Measurements from ENCODE around the gene ANKRD35. TPM values are rescaled to one million over a fixed set of nuclear protein-coding genes. Genes with fewer than 3 reads are reported as not detected.

The ANKRD35 gene
- total RNA-seq, 1 experiment from 2014 or later: not detected

- H3K4me1 ChIP-seq (ENCODE audit: control insufficient read depth in 1 of 2, insufficient read depth in 2 of 2, low read length in 2 of 2): peaks cover 4 to 14% of the 10 kb centered on the region in 2 experiments
- TF ChIP-seq RAD21 (IDR thresholded peaks at IDR 0.05; ENCODE audit: low read depth): no peak
- TF ChIP-seq ZFX (IDR thresholded peaks at IDR 0.05): no peak
- no peak for TF ChIP-seq ATF3 (IDR thresholded peaks at IDR 0.05)
- TF ChIP-seq SIN3A (IDR thresholded peaks at IDR 0.05; ENCODE audit: low read depth): no peak
- no peak for TF ChIP-seq ZNF274 (IDR thresholded peaks at IDR 0.05; ENCODE audit: low read depth, low read length)
- no peak for TF ChIP-seq JUND (IDR thresholded peaks at IDR 0.05)
- TF ChIP-seq, protein P1, sequence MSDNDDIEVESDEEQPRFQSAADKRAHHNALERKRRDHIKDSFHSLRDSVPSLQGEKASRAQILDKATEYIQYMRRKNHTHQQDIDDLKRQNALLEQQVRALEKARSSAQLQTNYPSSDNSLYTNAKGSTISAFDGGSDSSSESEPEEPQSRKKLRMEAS (IDR thresholded peaks at IDR 0.05): no peak
- no peak for TF ChIP-seq EZH2 (IDR thresholded peaks at IDR 0.05)
- no peak for TF ChIP-seq ELF1 (IDR thresholded peaks at IDR 0.05; ENCODE audit: borderline replicate concordance, low read depth)
- no peak for TF ChIP-seq YY1 (IDR thresholded peaks at IDR 0.05; ENCODE audit: extremely low read depth, insufficient replicate concordance, low read depth, low read length)
- no peak for TF ChIP-seq EZH2phosphoT487 (IDR thresholded peaks at IDR 0.05; ENCODE audit: borderline replicate concordance)
- TF ChIP-seq, protein P2, sequence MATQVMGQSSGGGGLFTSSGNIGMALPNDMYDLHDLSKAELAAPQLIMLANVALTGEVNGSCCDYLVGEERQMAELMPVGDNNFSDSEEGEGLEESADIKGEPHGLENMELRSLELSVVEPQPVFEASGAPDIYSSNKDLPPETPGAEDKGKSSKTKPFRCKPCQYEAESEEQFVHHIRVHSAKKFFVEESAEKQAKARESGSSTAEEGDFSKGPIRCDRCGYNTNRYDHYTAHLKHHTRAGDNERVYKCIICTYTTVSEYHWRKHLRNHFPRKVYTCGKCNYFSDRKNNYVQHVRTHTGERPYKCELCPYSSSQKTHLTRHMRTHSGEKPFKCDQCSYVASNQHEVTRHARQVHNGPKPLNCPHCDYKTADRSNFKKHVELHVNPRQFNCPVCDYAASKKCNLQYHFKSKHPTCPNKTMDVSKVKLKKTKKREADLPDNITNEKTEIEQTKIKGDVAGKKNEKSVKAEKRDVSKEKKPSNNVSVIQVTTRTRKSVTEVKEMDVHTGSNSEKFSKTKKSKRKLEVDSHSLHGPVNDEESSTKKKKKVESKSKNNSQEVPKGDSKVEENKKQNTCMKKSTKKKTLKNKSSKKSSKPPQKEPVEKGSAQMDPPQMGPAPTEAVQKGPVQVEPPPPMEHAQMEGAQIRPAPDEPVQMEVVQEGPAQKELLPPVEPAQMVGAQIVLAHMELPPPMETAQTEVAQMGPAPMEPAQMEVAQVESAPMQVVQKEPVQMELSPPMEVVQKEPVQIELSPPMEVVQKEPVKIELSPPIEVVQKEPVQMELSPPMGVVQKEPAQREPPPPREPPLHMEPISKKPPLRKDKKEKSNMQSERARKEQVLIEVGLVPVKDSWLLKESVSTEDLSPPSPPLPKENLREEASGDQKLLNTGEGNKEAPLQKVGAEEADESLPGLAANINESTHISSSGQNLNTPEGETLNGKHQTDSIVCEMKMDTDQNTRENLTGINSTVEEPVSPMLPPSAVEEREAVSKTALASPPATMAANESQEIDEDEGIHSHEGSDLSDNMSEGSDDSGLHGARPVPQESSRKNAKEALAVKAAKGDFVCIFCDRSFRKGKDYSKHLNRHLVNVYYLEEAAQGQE (IDR thresholded peaks at IDR 0.05; ENCODE audit: low read depth): no peak
- no peak for TF ChIP-seq POLR2AphosphoS5 (IDR thresholded peaks at IDR 0.05; ENCODE audit: low read depth, low read length)
- TF ChIP-seq CTCF (IDR thresholded peaks at IDR 0.05 in 2 of 3, conservative IDR thresholded peaks at IDR 0.05 in 1 of 3; ENCODE audit: borderline replicate concordance in 1 of 3, insufficient read depth in 1 of 3, low read depth in 2 of 3, low read length in 2 of 3): no peak
- no peak for TF ChIP-seq ZBTB33 (IDR thresholded peaks at IDR 0.05; ENCODE audit: extremely low read depth, insufficient replicate concordance, low read length)
- no peak for TF ChIP-seq POLR2A (IDR thresholded peaks at IDR 0.05; ENCODE audit: borderline replicate concordance, extremely low read depth, insufficient read depth, insufficient read length)
- CTCF ChIA-PET: interaction anchor here (1.1 to 7.6 kb wide), 2 partner anchors 11 to 130 kb away, joined by 3 to 87 read pairs; partner anchors contain the start of gene PIAS3
- H3K9me3 ChIP-seq (ENCODE audit: control insufficient read depth in 1 of 2, insufficient read depth in 1 of 2, low read depth in 1 of 2, low read length in 2 of 2): no peaks in the 10 kb centered on the region
- no peak overlapping the region for H2AFZ ChIP-seq (ENCODE audit: low read depth, low read length, poor library complexity, severe bottlenecking)
- RAD21 ChIA-PET (ENCODE audit: low non-redundant PET in 1 of 2, low total read pairs in 2 of 2, uncharacterized antibody in 2 of 2, unreplicated experiment in 2 of 2): no interaction called here
- H3K36me3 ChIP-seq (ENCODE audit: control insufficient read depth in 1 of 2, insufficient read depth in 2 of 2, low read length in 2 of 2): peaks cover 15 to 23% of the 10 kb centered on the region in 2 experiments
- no peaks in the 10 kb centered on the region for H3K79me2 ChIP-seq (ENCODE audit: insufficient read depth, low read length)
- no peaks in the 10 kb centered on the region for H3K9me2 ChIP-seq (ENCODE audit: insufficient read depth)
- H3K27ac ChIP-seq (ENCODE audit: low read depth, low read length): no peak overlapping the region
- no peaks in the 10 kb centered on the region for H3K27me3 ChIP-seq (ENCODE audit: insufficient read depth, low read length)
- intact Hi-C loops (cut with micrococcal nuclease): loop anchor here (5.0 kb wide), 1 partner anchor 59 kb away; no protein-coding TSS in a partner anchor
- no peak overlapping the region for H3K9ac ChIP-seq (ENCODE audit: low read length)
- no peak for ATAC-seq
- POLR2A ChIA-PET: interaction anchor here (2.2 kb wide), 1 partner anchor 11 kb away, joined by 6 read pairs; the partner anchor contains the start of gene PIAS3
- DNase-seq (ENCODE audit: low read depth, low spot score): no peak
- H4K20me1 ChIP-seq (ENCODE audit: insufficient read depth): no peaks in the 10 kb centered on the region
- no peak overlapping the region for H3K4me2 ChIP-seq (ENCODE audit: low read length)
- no TSS peak for BruUV-seq (replicated peaks)
- no peak overlapping the region for H3K4me3 ChIP-seq (replicated peaks in 1 of 2; ENCODE audit: low read depth in 1 of 2, low read length in 2 of 2)
These were observed 37.8 kb downstream of the ANKRD35 start for GRCh38 chr1:145847827-145848226.

All from HCT116 (cell line).